ENCODE results near the gene SMIM44.
A peak's percentile ranks its signal among the peaks of the same experiment; 100 is the strongest.

The SMIM44 gene

DNA sequence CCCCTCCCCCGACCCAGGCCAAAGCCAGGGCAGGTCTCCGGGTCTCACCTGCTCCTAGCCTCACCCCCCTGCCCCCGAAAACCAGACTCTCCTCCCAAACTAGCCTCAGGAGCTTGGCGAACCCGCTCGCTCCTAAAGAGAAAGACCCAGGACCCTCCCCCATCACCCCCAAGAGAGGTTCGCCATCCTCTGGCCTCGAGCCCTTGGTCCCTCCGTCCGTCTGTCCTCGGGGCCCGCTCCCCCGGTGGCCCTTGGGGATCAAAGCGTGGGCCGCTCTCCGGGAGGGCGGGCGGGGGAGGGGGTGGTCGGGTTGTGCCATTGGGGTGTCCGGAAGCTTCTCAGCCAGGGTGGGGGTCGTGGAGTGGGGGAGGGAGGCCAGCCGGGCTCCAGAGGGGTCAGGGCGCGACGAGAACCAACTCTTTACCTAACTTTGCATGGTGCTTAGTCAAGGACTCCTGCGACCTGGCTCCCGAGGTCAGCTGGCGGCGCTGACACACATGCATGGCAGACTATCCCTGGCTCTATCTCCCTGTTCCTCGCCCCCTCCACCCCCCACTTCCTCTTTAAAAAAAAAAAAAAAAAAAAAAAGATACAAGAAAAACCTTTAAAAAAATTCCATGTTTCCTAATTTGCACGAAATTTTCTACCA, 18.5 kb downstream of the SMIM44 start:
- Histone ChIP-seq H3K36me3 (ENCODE audit: control insufficient read depth, insufficient read depth, low read length) (no peaks in the 10 kb centered on the region), H3K27me3 (ENCODE audit: control insufficient read depth, insufficient read depth, low read length) (no peaks in the 10 kb centered on the region), H2AFZ (no peak overlapping the region), H3K4me3 (ENCODE audit: low read depth, low read length) (no peak overlapping the region), H3K4me1 (peaks cover under 1% of the 10 kb centered on the region), H3K27ac (no peak overlapping the region), H3K4me2 (ENCODE audit: low read length) (no peak overlapping the region), H3K9me3 (ENCODE audit: control insufficient read depth, low read length) (no peaks in the 10 kb centered on the region), H3K79me2 (no peaks in the 10 kb centered on the region), H3K9ac (no peak overlapping the region)
- TF ChIP-seq, protein P1, sequence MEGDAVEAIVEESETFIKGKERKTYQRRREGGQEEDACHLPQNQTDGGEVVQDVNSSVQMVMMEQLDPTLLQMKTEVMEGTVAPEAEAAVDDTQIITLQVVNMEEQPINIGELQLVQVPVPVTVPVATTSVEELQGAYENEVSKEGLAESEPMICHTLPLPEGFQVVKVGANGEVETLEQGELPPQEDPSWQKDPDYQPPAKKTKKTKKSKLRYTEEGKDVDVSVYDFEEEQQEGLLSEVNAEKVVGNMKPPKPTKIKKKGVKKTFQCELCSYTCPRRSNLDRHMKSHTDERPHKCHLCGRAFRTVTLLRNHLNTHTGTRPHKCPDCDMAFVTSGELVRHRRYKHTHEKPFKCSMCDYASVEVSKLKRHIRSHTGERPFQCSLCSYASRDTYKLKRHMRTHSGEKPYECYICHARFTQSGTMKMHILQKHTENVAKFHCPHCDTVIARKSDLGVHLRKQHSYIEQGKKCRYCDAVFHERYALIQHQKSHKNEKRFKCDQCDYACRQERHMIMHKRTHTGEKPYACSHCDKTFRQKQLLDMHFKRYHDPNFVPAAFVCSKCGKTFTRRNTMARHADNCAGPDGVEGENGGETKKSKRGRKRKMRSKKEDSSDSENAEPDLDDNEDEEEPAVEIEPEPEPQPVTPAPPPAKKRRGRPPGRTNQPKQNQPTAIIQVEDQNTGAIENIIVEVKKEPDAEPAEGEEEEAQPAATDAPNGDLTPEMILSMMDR (IDR thresholded peaks at IDR 0.05), result no peak

DNA sequence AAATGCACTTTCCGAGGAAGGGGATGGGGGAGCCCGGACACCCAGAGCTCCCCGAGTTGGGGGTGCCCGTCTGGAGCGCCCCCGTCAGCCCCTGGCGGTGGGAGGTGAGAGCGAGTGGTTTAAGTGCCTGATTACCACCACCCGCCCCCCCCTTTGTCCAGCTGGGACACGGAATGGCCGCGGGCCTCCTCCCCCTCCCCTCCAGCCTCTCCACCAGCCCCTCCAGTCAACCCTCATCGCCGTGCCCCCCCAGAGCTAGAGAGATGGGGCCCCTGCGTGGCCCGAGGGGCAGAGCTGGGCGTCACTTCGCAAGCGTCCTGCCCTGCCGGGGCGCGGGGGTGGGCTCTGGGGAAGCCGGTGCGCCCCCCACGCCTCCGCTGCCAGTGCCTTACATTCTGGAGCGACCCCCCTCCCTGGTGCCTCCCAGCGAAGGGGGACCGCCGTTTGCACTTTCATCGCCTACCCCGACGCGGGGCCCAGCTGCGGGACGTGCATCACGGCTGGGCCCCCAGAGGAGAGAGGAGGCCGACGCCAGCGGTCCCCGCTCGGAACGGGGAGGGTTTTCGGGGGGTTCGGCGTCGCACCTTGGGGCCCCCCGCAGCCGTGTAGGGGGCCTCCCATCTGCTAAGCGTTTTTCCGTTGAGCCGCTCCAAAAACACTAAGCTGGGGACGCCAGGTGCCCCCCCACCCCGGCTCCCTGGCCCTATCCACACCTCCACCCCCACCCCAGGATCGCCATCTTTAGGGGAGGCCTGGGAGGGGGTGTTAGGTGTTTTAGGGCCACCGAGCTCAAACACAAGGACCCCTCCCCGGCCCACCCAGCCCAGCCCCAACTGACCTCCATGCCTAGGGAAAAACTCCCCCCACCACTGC, 19.3 kb downstream of the SMIM44 start:
- TF ChIP-seq, protein P1 (IDR thresholded peaks at IDR 0.05), result no peak
- no peak overlapping the region for H3K9ac ChIP-seq
- peaks cover 7% of the 10 kb centered on the region for H3K4me1 ChIP-seq
- no peaks in the 10 kb centered on the region for H3K27me3 ChIP-seq (ENCODE audit: control insufficient read depth, insufficient read depth, low read length)
- no peaks in the 10 kb centered on the region for H3K9me3 ChIP-seq (ENCODE audit: control insufficient read depth, low read length)
- no peak overlapping the region for H2AFZ ChIP-seq
- H3K79me2 ChIP-seq, result no peaks in the 10 kb centered on the region
- no peak overlapping the region for H3K4me3 ChIP-seq (ENCODE audit: low read depth, low read length)
- no peaks in the 10 kb centered on the region for H3K36me3 ChIP-seq (ENCODE audit: control insufficient read depth, insufficient read depth, low read length)
- H3K27ac ChIP-seq, result no peak overlapping the region
- H3K4me2 ChIP-seq (ENCODE audit: low read length), result no peak overlapping the region

DNA sequence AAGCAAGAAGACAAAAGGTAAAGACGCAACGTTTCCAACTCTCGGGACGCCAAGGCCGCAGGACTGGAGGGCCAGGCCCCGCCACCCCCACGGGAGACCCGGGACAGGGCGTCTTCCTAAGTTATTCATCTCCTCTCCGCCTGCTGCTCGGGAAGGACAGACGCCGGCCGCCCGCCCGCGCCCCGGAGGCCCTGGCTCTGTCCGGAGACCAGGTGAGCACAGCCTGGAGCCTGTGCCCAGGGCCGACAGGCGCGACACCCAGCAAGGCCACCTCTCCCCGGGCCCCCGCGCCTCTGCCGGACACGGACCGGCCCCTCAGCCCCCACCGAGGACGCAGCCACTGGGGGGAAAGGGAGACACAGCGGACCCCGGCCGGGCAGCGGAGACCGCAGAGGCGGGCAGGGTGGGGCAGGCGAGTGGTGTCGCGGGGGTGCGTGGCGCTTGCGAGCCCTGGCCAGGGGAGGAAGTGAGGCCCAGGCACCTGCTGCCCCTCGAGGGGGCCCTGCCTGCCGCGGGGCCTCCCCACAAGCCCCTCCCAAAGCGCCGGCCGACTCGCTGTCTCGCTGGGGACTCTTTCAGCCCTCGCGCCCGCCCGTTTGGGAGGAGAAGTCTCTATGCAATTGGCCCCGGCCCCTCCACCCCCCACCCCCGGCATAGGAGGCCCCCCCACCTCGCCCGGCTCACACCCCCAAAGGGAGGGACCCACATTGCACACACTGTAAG, 20.1 kb downstream of the SMIM44 start:
- H3K27ac ChIP-seq, result no peak overlapping the region
- no peaks in the 10 kb centered on the region for H3K27me3 ChIP-seq (ENCODE audit: control insufficient read depth, insufficient read depth, low read length)
- no peak overlapping the region for H3K4me2 ChIP-seq (ENCODE audit: low read length)
- TF ChIP-seq, protein P1 (IDR thresholded peaks at IDR 0.05), result no peak
- H3K4me3 ChIP-seq (ENCODE audit: low read depth, low read length), result no peak overlapping the region
- H3K4me1 ChIP-seq, result peaks cover 8% of the 10 kb centered on the region
- no peaks in the 10 kb centered on the region for H3K9me3 ChIP-seq (ENCODE audit: control insufficient read depth, low read length)
- H2AFZ ChIP-seq, result no peak overlapping the region
- H3K9ac ChIP-seq, result no peak overlapping the region
- no peaks in the 10 kb centered on the region for H3K36me3 ChIP-seq (ENCODE audit: control insufficient read depth, insufficient read depth, low read length)
- no peaks in the 10 kb centered on the region for H3K79me2 ChIP-seq

DNA sequence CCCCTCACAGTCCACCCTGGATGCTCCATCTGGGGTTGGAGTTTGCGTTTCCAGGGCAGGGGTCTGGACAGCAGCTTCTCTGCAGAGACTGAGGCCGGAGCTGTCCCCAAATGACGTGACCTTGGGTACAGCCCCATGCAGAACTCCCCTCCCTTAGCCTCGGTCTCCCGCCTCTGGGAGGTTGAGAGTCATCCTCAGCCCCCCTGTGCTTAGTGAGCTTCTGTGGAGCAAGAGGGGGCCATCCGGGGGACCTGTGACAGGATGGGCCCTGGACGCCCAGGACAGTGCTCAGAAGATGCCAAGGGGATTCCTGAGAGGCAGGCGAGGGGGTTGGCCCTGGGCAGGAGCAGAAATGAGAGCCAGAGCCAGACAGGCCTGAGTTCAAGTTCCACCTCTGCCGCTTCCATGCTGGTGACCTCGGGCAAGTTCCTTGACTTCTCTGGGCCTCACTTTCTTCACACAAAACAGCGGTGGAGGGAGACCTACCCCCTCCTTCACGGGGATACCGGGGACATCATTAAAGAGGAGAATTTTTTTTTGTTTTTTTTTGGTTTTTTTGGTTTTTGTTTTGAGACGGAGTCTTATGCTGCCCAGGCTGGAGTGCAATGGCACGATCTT, 23.2 kb downstream of the SMIM44 start:
- Histone ChIP-seq H3K36me3 (ENCODE audit: control insufficient read depth, insufficient read depth, low read length) (no peaks in the 10 kb centered on the region), H2AFZ (no peak overlapping the region), H3K4me3 (ENCODE audit: low read depth, low read length) (no peak overlapping the region), H3K9me3 (ENCODE audit: control insufficient read depth, low read length) (no peaks in the 10 kb centered on the region), H3K4me1 (peaks cover 8% of the 10 kb centered on the region), H3K79me2 (peaks cover 5% of the 10 kb centered on the region), H3K27ac (peak overlapping the region; percentile 34), H3K9ac (no peak overlapping the region), H3K4me2 (ENCODE audit: low read length) (no peak overlapping the region), H3K27me3 (ENCODE audit: control insufficient read depth, insufficient read depth, low read length) (no peaks in the 10 kb centered on the region)
- TF ChIP-seq, protein P1 (IDR thresholded peaks at IDR 0.05), result no peak
